ENCODE results near the gene ATP13A3.

GRCh38 chr3:194481103-194481502 lies 5.7 kb downstream of the ATP13A3 start:
- TF ChIP-seq, protein P1, sequence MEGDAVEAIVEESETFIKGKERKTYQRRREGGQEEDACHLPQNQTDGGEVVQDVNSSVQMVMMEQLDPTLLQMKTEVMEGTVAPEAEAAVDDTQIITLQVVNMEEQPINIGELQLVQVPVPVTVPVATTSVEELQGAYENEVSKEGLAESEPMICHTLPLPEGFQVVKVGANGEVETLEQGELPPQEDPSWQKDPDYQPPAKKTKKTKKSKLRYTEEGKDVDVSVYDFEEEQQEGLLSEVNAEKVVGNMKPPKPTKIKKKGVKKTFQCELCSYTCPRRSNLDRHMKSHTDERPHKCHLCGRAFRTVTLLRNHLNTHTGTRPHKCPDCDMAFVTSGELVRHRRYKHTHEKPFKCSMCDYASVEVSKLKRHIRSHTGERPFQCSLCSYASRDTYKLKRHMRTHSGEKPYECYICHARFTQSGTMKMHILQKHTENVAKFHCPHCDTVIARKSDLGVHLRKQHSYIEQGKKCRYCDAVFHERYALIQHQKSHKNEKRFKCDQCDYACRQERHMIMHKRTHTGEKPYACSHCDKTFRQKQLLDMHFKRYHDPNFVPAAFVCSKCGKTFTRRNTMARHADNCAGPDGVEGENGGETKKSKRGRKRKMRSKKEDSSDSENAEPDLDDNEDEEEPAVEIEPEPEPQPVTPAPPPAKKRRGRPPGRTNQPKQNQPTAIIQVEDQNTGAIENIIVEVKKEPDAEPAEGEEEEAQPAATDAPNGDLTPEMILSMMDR (IDR thresholded peaks at IDR 0.05) = no peak
- TF ChIP-seq EP300 (IDR thresholded peaks at IDR 0.05) (no peak), POLR2A (IDR thresholded peaks at IDR 0.05) (no peak)
